Myocyte (in vitro differentiated cells): Measurements from ENCODE around the gene SERINC5. TPM values are rescaled to one million over a fixed set of nuclear protein-coding genes. Genes with fewer than 3 reads are reported as not detected.
A peak's percentile ranks its signal among the peaks of the same experiment; 100 is the strongest.
"Not testable (repeated sequence)": the region's sequence is repeated elsewhere in the genome, so short reads cannot be mapped to it uniquely, and the experiment has no call there.

Experiments
- DNase-seq: peaks from one replicate; pipeline ENCODE4 v3.0.0-alpha.2; 2012; ENCODE audit warnings: low read depth
- polyA plus RNA-seq: library from polyadenylated mRNA; unstranded; fragments of >200 nt; gene quantifications from one replicate; pipeline ENCODE4 v1.2.1, GENCODE V29; 2012; ENCODE audit warnings: missing spikeins
- total RNA-seq: library from RNA; depleted of rRNA; stranded (reverse); fragments of >200 nt; gene quantifications from 2 replicates; pipeline ENCODE4 v1.2.3, GENCODE V29; 2014

The SERINC5 gene
- 20.4 and 23.7 TPM in 2 replicates for total RNA-seq
- 24.5 TPM for polyA plus RNA-seq

DNA sequence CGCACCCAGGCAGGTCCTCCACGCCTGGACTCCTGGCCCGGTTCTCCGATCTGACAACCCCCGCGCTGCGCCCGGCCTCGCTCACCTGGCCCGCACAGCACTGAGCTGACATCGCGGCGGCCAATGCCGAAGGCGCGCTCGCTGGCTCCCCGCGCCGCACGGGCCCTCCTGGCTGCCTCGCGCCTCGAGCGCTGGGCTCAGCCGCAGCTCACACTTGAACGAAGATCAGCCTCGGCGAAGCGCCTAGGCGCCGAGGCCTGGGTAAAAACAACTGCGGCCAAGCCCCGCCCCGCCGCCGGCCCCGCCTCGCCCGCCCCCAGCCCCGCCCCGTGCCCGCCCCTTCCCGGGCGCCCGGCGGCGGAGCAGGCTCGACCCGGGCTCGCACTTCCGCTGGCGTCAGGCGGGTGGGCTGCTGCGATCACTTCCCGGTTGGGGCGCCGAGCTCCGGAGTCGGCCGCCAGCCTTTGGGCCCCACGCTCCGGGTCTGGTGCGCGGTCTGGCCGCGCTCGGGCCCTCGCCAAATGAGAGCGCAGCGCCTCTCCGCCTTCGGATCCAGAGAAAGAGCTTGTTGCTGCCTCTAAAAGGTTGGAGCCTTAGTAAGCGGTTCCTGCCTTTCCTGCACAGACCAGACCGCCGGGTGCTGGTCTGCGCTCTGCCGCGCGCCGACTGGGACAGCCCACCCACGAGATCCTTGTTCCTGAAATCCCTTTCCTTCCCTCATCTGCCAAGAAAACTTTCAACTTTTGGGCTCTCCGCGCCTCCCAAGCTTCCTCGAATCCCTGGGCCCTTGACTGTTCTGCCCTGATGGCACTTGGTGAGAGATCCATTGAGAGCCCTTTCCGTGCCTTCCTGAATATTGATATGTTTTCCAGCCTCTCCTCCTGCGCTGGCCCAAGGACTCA, at the start of gene SERINC5:
TSS of gene SERINC5 (minus strand) at position 238 of the 902 bp plus-strand sequence. CDS start at position 112, 126 bp downstream.
- DNase-seq: peak; percentile 83

DNA sequence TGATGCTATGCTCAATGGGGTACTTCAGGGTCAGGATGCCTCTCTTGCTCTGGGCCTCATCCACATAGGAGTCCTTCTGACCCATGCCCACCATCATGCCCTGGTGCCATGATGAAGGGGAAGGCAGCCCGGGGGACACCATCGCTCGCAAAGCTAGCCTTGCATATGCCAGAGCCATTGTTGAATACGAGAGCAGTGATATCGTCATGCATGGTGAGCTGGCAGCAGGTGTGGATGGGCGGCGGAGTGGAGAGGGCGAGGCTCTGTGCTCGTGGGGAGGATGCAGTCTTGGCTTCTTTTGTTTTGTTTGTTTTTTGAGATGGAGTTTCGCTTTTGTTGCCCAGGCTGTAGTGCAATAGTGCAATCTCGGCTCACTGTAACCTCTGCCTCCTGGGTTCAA, 46.8 kb upstream of the SERINC5 start:
- DNase-seq: no peak

DNA sequence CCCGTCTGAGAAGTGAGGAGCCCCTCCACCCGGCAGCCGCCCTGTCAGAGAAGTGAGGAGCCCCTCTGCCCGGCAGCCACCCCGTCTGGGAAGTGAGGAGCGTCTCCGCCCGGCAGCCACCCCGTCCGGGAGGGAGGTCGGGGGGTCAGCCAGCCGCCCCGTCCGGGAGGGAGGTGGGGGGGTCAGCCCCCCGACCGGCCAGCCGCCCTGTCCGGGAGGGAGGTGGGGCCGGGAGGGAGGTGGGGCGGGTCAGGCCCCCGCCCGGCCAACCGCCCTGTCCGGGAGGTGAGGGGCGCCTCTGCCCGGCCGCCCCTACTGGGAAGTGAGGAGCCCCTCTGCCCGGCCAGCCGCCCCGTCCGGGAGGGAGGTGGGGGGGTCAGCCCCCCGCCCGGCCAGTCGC, 45.5 kb upstream of the SERINC5 start:
- not testable (repeated sequence) for DNase-seq

DNA sequence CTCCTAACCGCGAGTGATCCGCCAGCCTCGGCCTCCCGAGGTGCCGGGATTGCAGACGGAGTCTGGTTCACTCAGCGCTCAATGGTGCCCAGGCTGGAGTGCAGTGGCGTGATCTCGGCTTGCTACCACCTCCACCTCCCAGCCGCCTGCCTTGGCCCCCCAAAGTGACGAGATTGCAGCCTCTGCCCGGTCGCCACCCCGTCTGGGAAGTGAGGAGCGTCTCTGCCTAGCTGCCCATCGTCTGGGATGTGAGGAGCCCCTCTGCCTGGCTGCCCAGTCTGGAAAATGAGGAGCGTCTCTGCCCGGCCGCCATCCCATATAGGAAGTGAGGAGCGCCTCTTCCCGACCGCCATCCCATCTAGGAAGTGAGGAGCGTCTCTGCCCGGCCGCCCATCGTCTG, 44.9 kb upstream of the SERINC5 start:
- DNase-seq: not testable (repeated sequence)

GRCh38 chr5:80300125-80300524, 44.3 kb upstream of the SERINC5 start:
- no peak for DNase-seq

- DNase-seq: no peak
Observed at GRCh38 chr5:80299601-80300000, 43.8 kb upstream of the SERINC5 start.

DNA sequence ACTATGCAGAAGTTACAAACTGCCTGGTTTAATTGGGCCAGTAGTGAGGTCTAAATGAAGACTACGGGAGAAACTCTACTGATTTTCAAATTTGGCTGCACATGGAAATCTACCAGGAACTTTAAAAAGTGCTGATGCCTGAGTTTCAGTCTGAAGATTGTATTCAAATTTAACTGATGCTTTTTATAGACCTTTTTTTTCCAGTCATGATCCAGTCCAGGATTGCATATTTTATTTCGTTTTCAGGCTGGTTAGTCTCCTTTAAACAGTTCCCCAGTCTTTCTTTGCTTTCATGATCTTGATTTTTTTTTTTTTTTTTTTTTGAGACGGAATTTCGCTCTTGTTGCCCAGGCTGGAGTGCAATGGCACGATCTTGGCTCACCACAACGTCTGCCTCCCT, 40.3 kb upstream of the SERINC5 start:
- peak; percentile 2 for DNase-seq

- no peak for DNase-seq
Observed at GRCh38 chr5:80291761-80292160, 35.9 kb upstream of the SERINC5 start.

- DNase-seq: no peak
Observed at GRCh38 chr5:80289320-80289719, 33.5 kb upstream of the SERINC5 start.

DNA sequence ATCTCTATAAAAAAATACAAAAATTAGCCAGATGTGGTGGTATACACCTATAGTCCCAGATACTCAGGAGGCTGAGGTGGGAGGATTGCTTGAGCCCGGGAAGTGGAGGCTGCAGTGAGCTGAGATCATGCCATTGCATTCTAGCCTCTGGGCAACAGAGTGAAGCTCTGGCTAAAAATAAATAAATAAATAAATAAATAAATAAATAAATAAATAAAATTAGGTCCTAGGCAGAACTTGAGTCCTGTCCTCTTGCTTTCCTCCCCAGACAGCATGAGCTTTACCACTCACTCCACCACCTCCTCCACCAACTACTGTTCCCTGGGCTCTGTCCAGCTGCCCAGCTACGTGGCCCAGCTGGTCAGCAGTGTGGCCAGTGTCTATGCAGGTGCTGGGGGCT, 32.3 kb upstream of the SERINC5 start:
- no peak for DNase-seq

DNA sequence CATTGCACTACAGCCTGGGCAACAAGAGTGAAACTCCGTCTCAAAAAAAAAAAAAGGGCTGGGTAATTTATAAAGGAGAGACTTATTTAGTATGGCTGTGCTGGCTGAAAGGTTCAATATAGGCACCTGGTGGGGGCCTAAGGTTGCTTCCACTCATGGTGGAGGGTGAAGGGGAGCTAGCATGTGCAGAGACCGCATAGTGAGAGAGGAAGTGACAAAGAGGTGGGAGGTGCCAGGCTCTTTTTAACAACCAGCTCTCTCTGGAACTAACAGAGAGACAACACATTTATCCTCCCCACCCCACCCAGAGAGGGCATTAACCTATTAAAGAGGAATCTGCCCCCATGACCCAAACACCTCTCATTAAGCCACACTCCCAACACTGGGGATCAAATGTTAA, 28.9 kb upstream of the SERINC5 start:
- DNase-seq: no peak

DNA sequence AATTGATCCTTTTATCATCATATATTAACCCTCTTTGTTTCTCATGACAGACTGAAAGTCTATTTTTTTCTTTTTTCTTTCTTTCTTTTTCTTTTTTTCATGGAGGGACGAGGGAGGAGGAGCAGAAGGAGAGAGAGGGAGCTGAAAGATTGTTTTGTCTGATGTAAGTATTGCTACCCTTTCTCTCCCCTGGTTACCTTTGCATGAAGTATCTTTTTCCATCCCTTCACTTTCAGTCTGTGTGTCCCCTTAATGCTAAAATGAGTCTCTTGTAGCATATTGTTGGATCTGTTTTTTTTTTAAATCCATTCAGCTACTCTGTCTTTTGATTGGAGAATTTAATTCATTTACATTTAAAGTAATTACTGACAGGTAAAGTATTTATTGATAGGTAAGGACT, 27.5 kb upstream of the SERINC5 start:
- no peak for DNase-seq

GRCh38 chr5:80282054-80282453, 26.2 kb upstream of the SERINC5 start:
- DNase-seq: no peak

DNA sequence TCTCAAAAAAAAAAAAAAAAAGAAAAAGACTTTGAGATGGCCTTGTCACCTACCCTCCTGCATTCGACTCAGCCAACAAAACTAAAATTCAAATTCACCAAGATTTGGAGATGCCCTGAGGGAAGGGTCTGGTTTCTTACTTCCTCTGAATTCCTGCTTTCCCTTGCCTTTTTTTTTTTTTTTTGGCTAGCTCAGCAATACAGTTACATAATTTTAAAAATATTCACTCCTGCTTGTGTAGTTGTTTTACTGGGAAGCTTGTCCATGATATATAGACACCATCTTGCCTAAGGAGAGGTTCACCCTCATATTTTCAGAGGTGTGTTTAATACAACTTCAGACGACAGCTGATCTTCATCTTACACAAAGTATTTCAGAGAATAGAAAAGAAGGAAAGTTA, 21.3 kb upstream of the SERINC5 start:
- no peak for DNase-seq

DNA sequence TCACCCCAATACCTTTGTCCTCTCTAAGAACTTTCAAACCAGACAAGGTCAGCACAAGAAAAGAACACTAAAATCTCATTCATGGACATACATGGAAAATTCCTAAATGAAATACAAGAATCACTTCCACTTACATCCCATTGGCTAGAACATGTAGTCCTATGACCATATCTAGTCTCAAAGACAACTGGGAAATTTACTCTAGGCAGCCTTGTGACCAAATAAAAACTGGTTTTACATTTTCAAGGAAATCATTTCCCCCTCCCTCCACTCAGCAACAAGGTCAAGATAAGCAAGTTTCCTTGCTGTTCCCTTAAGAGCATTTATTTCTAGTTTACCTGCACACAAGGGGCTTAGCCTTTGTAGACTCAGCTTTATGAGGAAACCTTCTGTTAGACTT, 20.3 kb upstream of the SERINC5 start:
- no peak for DNase-seq

DNA sequence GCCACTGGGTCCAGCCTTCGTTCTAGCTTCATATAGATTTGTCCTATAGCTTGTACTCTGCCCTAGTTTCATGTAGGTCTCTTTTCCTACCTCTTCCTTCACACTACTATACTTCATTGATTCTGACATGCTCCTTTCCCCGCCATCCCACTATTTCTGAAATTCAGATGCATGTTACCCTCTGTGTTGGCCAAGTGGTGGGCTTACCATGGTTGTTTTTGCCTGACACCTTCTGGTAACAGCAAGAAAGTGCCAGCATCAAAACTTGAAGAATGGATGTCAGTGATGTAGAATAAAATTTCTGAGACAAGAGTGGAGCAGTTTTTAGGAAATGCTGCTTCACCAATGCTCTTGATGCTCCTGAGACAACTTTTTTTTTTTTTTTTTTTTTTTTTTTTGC, 19.5 kb upstream of the SERINC5 start:
- DNase-seq: peak; percentile 46

GRCh38 chr5:80270543-80270942, 14.7 kb upstream of the SERINC5 start:
- DNase-seq: not testable (repeated sequence)

DNA sequence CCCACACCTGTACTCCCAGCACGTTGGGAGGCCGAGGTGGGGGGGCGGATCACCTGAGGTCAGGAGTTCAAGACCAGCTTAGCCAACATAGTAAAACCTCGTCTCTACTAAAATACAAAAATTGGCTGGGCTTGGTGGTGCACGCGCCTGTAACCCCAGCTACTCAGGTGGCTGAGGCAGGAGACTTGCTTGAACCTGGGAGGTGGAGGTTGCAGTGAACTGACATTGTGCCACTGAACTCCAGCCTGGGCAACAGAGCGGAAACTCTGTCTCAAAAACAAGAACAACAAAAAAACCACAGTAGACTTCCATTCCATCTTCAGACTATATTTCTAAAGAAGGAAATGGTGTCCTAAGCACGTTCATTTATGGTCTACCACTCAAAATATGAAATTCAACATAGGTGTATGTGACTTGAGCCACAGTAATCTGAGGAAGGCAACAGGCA, 14.2 kb upstream of the SERINC5 start:
- DNase-seq: no peak

GRCh38 chr5:80268916-80269315, 13.1 kb upstream of the SERINC5 start:
- no peak for DNase-seq

DNA sequence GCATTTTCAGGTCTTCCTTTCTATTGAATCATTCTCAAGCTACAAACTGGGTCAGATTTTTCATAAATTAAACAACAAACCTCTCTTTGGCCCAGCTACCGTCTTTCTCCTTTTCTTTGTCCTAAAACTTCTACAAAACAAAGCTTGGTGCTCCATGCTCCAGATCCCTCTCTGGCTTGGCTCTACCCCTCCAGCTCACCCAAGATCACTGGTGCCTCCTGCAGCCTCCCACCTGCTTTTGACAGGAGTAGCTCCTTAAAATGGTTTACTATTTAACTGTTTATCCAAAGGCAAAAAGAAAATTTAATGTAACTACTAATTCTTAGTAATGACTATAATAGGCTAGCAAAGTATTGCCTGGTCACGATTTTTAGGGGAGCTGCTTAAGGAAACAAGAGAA, 10.7 kb upstream of the SERINC5 start:
- no peak for DNase-seq

DNA sequence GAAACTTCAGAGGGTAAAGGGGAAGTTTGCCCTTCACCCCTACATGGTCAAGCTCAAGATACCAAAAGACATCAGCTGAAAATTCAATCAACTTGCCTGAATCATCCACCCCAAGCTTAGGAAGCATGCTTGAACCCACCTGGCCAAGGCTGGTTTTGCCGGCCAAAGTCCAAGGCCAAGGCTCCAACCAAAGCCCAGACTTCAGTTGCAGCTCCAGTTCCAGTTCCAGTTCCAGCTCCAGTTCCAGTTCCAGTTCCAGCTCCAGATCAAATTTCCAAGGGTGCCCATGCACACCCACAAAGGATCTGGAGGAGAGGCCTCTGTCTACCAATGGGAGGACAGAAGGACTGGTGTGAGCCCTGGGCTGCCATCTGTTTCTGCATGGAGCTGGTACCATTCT, 4.6 kb upstream of the SERINC5 start:
- no peak for DNase-seq

- DNase-seq: no peak
Observed at GRCh38 chr5:80259511-80260203, 3.8 kb upstream of the SERINC5 start.
